Measurements from ENCODE around the gene GTF3C5.
"Not testable (repeated sequence)": the region's sequence is repeated elsewhere in the genome, so short reads cannot be mapped to it uniquely, and the experiment has no call there.

Gene GTF3C5

GRCh38 chr9:133056533-133056932 is 25.7 kb downstream of the GTF3C5 start:
- DNase-seq, result no peak

GRCh38 chr9:133057006-133057405 is 26.2 kb downstream of the GTF3C5 start:
- no peak for DNase-seq

- DNase-seq, result no peak
These were observed 26.8 kb downstream of the GTF3C5 start for GRCh38 chr9:133057553-133057952.

GRCh38 chr9:133058071-133058470 is 27.3 kb downstream of the GTF3C5 start:
- DNase-seq, result no peak

- DNase-seq, result no peak
These were observed 27.9 kb downstream of the GTF3C5 start for GRCh38 chr9:133058550-133059320.

GRCh38 chr9:133059623-133060022 is 28.8 kb downstream of the GTF3C5 start:
- DNase-seq, result no peak

GRCh38 chr9:133060417-133060841 is 29.6 kb downstream of the GTF3C5 start:
- peak; percentile 78 for DNase-seq

- DNase-seq, result not testable (repeated sequence)
These were observed 30.4 kb downstream of the GTF3C5 start for GRCh38 chr9:133061019-133061763.

- not testable (repeated sequence) for DNase-seq
These were observed 31.0 kb downstream of the GTF3C5 start, which contains the start of gene CEL for GRCh38 chr9:133061764-133062145. TSS of gene CEL (plus strand) at chr9:133061981. CDS start at chr9:133062003, 22 bp downstream.

- DNase-seq, result not testable (repeated sequence)
These were observed 31.8 kb downstream of the GTF3C5 start for GRCh38 chr9:133062569-133062968.

GRCh38 chr9:133063159-133063499 is 32.3 kb downstream of the GTF3C5 start:
- DNase-seq, result no peak

GRCh38 chr9:133063500-133064231 is 32.9 kb downstream of the GTF3C5 start:
- DNase-seq, result no peak

- DNase-seq, result no peak
These were observed 33.7 kb downstream of the GTF3C5 start for GRCh38 chr9:133064241-133065069.

- DNase-seq, result no peak
These were observed 34.2 kb downstream of the GTF3C5 start for GRCh38 chr9:133065070-133065388.

- DNase-seq, result no peak
These were observed 35.6 kb downstream of the GTF3C5 start for GRCh38 chr9:133066181-133066983.

GRCh38 chr9:133067006-133067405 is 36.2 kb downstream of the GTF3C5 start:
- no peak for DNase-seq

GRCh38 chr9:133067813-133068212 is 37.0 kb downstream of the GTF3C5 start:
- DNase-seq, result no peak

- not testable (repeated sequence) for DNase-seq
These were observed 37.6 kb downstream of the GTF3C5 start for GRCh38 chr9:133068431-133068830.

GRCh38 chr9:133070500-133070961 is 39.7 kb downstream of the GTF3C5 start:
- not testable (repeated sequence) for DNase-seq

GRCh38 chr9:133070985-133071384 is 40.2 kb downstream of the GTF3C5 start:
- DNase-seq, result not testable (repeated sequence)

GRCh38 chr9:133071484-133072150 is 40.8 kb downstream of the GTF3C5 start:
- no peak for DNase-seq
